Iris pigment epithelial cell (primary cell): ENCODE results near the gene GABARAP.

Experiments
- DNase-seq: peaks from one replicate; pipeline ENCODE4 v3.0.0-alpha.2; 2011; ENCODE audit warnings: low read depth

Gene GABARAP

GRCh38 chr17:7239091-7240027 is 2.9 kb downstream of the GABARAP start, which contains the start of gene PHF23:
Gene PHF23 (minus strand): TSS chr17:7239457. CDS start chr17:7239279, 178 bp downstream.
- DNase-seq: peak; percentile 99

GRCh38 chr17:7238420-7239090 is 3.7 kb downstream of the GABARAP start:
- DNase-seq: peak; percentile 55

- peak; percentile 66 for DNase-seq
Measured at GRCh38 chr17:7237761-7238419, 4.4 kb downstream of the GABARAP start.

- no peak for DNase-seq
Measured at GRCh38 chr17:7237266-7237760, 4.9 kb downstream of the GABARAP start.

- no peak for DNase-seq
Measured at GRCh38 chr17:7236808-7237207, 5.4 kb downstream of the GABARAP start.

- peak; percentile 67 for DNase-seq
Measured at GRCh38 chr17:7235693-7236665, 6.3 kb downstream of the GABARAP start.

- DNase-seq: peak; percentile 96
Measured at GRCh38 chr17:7234083-7234951, 7.9 kb downstream of the GABARAP start, which contains the start of gene DVL2. Gene DVL2 (minus strand): TSS chr17:7234517. CDS start chr17:7234262, 255 bp downstream.

- no peak for DNase-seq
Measured at GRCh38 chr17:7233701-7234082, 8.6 kb downstream of the GABARAP start.

- DNase-seq: no peak
Measured at GRCh38 chr17:7232114-7232513, 10.1 kb downstream of the GABARAP start.

GRCh38 chr17:7229504-7229903 is 12.7 kb downstream of the GABARAP start:
- no peak for DNase-seq

- DNase-seq: no peak
Measured at GRCh38 chr17:7228920-7229319, 13.3 kb downstream of the GABARAP start.

- no peak for DNase-seq
Measured at GRCh38 chr17:7226721-7227710, 15.2 kb downstream of the GABARAP start.

- no peak for DNase-seq
Measured at GRCh38 chr17:7225711-7226331, 16.4 kb downstream of the GABARAP start.

GRCh38 chr17:7224661-7225111 is 17.6 kb downstream of the GABARAP start:
- DNase-seq: no peak

GRCh38 chr17:7224110-7224509 is 18.1 kb downstream of the GABARAP start:
- DNase-seq: no peak

- DNase-seq: no peak
Measured at GRCh38 chr17:7223375-7223774, 18.9 kb downstream of the GABARAP start.

- DNase-seq: no peak
Measured at GRCh38 chr17:7222972-7223292, 19.3 kb downstream of the GABARAP start.
